HG02885 (cell line): ENCODE results near the gene ARAF.

Experiments
- ATAC-seq: cut with Tn5 transposase; IDR thresholded peaks from one replicate; pipeline ENCODE4 v1.9.1; 2021; ENCODE audit warnings: mild to moderate bottlenecking; ENCODE audit not compliant: unreplicated experiment, poor library complexity

Gene ARAF

GRCh38 chrX:47618923-47619485, 58.0 kb downstream of the ARAF start:
- ATAC-seq, result no peak

- ATAC-seq, result peak; percentile 81
These were observed 58.7 kb downstream of the ARAF start, which contains the start of gene SYN1 for GRCh38 chrX:47619486-47620302. Gene SYN1 (minus strand): TSS chrX:47619857. CDS start chrX:47619728, 129 bp downstream.

GRCh38 chrX:47620303-47620685, 59.3 kb downstream of the ARAF start:
- no peak for ATAC-seq
